Measurements from ENCODE around the gene CST1. TPM values are rescaled to one million over a fixed set of nuclear protein-coding genes. Genes with fewer than 3 reads are reported as not detected.
A peak's percentile ranks its signal among the peaks of the same experiment; 100 is the strongest.

CST1 gene
- total and polyA plus RNA-seq, 4 donors, result not detected

DNA sequence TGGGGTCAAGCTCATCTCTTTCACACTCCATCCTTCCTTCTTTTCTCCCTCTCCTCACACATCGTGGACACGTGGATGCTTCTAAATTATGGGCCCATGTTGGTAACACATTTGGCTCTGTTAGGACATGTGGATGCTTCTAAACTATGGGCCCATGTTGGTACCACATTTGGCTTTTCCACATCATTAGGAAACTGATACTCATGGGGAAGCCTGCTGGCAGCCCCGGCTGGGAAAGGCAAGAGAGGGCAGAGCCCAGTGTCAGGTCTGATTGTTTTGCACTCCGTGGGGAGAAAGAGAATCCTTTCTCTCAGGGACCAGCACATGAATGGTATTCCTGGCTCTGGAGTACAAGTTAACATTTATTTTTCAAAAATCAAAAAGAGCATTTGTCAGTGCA, 4.0 kb upstream of the CST1 start:
- ATAC-seq (ENCODE audit: insufficient read depth, low FRiP score) (no peak), DNase-seq (no peak)
- H3K9me3 ChIP-seq (ENCODE audit: control insufficient read depth in 4 of 4, insufficient read depth in 3 of 4, low read length in 3 of 4), result peaks cover 0 to 2% (median 0%) of the 10 kb centered on the region in 4 donors
- H3K27ac ChIP-seq (ENCODE audit: low read depth in 1 of 2, low read length in 1 of 2), result peak overlapping the region in 1 of 2 donors; percentile 11
- 73 to 87% methylated on average over 4 of the region's 4 CpGs for WGBS, 2 donors
- H3K36me3 ChIP-seq (ENCODE audit: control insufficient read depth in 4 of 4, insufficient read depth in 4 of 4, low read length in 4 of 4), result no peaks in the 10 kb centered on the region
- H3K9ac ChIP-seq (ENCODE audit: insufficient read depth in 1 of 2, low read length in 2 of 2), result no peak overlapping the region
- H3K27me3 ChIP-seq (ENCODE audit: control insufficient read depth in 3 of 3, insufficient read depth in 3 of 3, low read length in 2 of 3), result no peaks in the 10 kb centered on the region
- H3K4me3 ChIP-seq, result no peak overlapping the region
- peaks cover 0 to 4% (median 0%) of the 10 kb centered on the region in 5 donors for H3K4me1 ChIP-seq (ENCODE audit: control insufficient read depth in 5 of 5, insufficient read depth in 5 of 5, low read length in 5 of 5)
- TF ChIP-seq, protein P1, sequence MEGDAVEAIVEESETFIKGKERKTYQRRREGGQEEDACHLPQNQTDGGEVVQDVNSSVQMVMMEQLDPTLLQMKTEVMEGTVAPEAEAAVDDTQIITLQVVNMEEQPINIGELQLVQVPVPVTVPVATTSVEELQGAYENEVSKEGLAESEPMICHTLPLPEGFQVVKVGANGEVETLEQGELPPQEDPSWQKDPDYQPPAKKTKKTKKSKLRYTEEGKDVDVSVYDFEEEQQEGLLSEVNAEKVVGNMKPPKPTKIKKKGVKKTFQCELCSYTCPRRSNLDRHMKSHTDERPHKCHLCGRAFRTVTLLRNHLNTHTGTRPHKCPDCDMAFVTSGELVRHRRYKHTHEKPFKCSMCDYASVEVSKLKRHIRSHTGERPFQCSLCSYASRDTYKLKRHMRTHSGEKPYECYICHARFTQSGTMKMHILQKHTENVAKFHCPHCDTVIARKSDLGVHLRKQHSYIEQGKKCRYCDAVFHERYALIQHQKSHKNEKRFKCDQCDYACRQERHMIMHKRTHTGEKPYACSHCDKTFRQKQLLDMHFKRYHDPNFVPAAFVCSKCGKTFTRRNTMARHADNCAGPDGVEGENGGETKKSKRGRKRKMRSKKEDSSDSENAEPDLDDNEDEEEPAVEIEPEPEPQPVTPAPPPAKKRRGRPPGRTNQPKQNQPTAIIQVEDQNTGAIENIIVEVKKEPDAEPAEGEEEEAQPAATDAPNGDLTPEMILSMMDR (IDR thresholded peaks at IDR 0.05; ENCODE audit: control extremely low read depth, extremely low read depth), result no peak

DNA sequence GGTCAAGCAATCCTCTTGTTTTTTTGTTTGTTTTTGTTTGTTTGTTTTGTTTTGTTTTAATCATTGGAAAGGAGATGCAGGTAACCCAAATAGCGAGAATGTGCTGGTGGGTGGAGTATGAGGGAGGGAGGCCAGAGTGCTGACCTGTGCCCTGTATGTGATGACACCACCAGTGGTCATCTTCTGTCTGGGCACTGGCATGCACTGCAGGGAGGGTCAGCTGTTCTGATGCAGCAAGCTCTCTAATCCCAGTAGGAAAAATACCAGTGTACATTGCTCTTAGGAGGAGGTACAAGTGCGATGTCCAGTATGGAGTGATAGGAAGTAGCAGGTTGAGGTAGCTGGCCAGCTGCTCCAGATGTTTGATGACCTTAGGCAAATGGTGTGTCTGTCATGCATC, 2.9 kb upstream of the CST1 start:
- Histone ChIP-seq H3K27ac (ENCODE audit: low read depth in 1 of 2, low read length in 1 of 2) (no peak overlapping the region), H3K27me3 (ENCODE audit: control insufficient read depth in 3 of 3, insufficient read depth in 3 of 3, low read length in 2 of 3) (no peaks in the 10 kb centered on the region), H3K9ac (ENCODE audit: insufficient read depth in 1 of 2, low read length in 2 of 2) (no peak overlapping the region), H3K4me3 (no peak overlapping the region), H3K36me3 (ENCODE audit: control insufficient read depth in 4 of 4, insufficient read depth in 4 of 4, low read length in 4 of 4) (no peaks in the 10 kb centered on the region), H3K9me3 (ENCODE audit: control insufficient read depth in 4 of 4, insufficient read depth in 3 of 4, low read length in 3 of 4) (peaks cover 0 to 2% (median 0%) of the 10 kb centered on the region in 4 donors), H3K4me1 (ENCODE audit: control insufficient read depth in 5 of 5, insufficient read depth in 5 of 5, low read length in 5 of 5) (peaks cover 0 to 4% (median 0%) of the 10 kb centered on the region in 5 donors)
- ATAC-seq (ENCODE audit: insufficient read depth, low FRiP score), result no peak
- WGBS, 2 donors, result 89 to 93% methylated on average over 2 of the region's 2 CpGs
- TF ChIP-seq, protein P1 (IDR thresholded peaks at IDR 0.05; ENCODE audit: control extremely low read depth, extremely low read depth), result no peak
- no peak for DNase-seq

DNA sequence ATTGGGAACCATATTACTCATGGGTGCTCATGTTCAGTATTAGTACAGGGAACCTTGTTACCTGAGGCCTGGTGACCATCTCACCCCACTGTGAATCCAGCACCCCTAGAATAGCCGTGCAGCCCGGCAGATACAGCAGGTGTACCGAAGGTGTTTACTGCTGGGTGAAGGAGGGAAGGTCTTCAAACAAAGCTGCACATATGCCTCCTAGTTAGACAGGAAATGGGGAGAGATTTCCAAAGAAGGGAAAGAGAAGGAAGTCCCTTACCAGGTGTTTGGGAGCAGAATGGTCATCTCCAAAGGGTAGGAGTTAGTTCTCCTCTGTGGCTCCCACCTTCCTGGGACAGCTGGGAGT, 2.4 kb upstream of the CST1 start:
- Histone ChIP-seq H3K4me3 (no peak overlapping the region), H3K9me3 (ENCODE audit: control insufficient read depth in 4 of 4, insufficient read depth in 3 of 4, low read length in 3 of 4) (peaks cover 0 to 2% (median 0%) of the 10 kb centered on the region in 4 donors), H3K4me1 (ENCODE audit: control insufficient read depth in 5 of 5, insufficient read depth in 5 of 5, low read length in 5 of 5) (peaks cover 0 to 4% (median 0%) of the 10 kb centered on the region in 5 donors), H3K36me3 (ENCODE audit: control insufficient read depth in 4 of 4, insufficient read depth in 4 of 4, low read length in 4 of 4) (no peaks in the 10 kb centered on the region), H3K27me3 (ENCODE audit: control insufficient read depth in 3 of 3, insufficient read depth in 3 of 3, low read length in 2 of 3) (no peaks in the 10 kb centered on the region), H3K27ac (ENCODE audit: low read depth in 1 of 2, low read length in 1 of 2) (no peak overlapping the region), H3K9ac (ENCODE audit: insufficient read depth in 1 of 2, low read length in 2 of 2) (no peak overlapping the region)
- WGBS, 2 donors, result 91 to 96% methylated on average over 3 of the region's 3 CpGs
- DNase-seq, result no peak
- TF ChIP-seq, protein P1 (IDR thresholded peaks at IDR 0.05; ENCODE audit: control extremely low read depth, extremely low read depth), result no peak
- no peak for ATAC-seq (ENCODE audit: insufficient read depth, low FRiP score)

All from lung (tissue), 12 donors.